Measurements from ENCODE around the gene LSM5.
"Not testable (repeated sequence)": the region's sequence is repeated elsewhere in the genome, so short reads cannot be mapped to it uniquely, and the experiment has no call there.

The LSM5 gene

DNA sequence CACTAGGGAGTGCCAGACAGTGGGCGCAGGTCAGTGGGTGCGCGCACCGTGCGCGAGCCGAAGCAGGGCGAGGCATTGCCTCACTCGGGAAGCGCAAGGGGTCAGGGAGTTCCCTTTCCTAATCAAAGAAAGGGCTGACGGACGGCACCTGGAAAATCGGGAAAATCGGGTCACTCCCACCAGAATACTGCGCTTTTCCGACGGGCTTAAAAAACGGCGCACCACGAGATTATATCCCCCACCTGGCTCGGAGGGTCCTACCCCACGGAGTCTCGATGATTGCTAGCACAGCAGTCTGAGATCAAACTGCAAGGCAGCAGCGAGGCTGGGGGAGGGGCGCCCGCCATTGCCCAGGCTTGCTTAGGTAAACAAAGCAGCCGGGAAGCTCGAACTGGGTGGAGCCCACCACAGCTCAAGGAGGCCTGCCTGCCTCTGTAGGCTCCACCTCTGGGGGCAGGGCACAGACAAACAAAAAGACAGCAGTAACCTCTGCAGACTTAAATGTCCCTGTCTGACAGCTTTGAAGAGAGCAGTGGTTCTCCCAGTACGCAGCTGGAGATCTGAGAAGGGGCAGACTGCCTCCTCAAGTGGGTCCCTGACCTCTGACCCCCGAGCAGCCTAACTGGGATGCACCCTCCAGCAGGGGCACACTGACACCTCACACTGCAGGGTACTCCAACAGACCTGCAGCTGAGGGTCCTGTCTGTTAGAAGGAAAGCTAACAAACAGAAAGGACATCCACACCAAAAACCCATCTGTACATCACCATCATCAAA is 25.4 kb downstream of the LSM5 start:
- ATAC-seq: not testable (repeated sequence)

DNA sequence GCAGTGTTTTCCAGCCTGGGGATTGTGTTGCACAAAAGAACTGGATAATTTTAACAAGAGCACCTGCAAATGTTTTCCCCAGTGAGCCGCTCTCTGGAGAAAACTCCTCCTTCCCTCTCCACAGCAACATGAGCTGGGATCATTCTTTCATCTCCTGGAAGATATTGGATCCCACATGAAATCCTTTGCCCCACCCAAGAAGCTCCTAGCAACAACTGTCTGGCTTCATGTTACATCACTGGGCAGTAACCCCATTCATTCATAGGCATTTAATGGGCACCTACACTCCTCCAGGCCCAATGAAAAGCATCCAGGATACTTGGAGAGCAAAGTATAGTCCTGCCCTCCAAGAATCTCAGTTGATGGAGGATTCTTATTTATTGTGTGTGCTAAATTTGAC is 27.2 kb downstream of the LSM5 start:
- no peak for ATAC-seq
- TF ChIP-seq GLIS3 (CRISPR knock-in tag; IDR thresholded peaks at IDR 0.05): no peak
- no peak for TF ChIP-seq RARB (CRISPR knock-in tag; IDR thresholded peaks at IDR 0.05)
- no peak for TF ChIP-seq TCF4 (CRISPR knock-in tag; IDR thresholded peaks at IDR 0.05; ENCODE audit: borderline replicate concordance)

DNA sequence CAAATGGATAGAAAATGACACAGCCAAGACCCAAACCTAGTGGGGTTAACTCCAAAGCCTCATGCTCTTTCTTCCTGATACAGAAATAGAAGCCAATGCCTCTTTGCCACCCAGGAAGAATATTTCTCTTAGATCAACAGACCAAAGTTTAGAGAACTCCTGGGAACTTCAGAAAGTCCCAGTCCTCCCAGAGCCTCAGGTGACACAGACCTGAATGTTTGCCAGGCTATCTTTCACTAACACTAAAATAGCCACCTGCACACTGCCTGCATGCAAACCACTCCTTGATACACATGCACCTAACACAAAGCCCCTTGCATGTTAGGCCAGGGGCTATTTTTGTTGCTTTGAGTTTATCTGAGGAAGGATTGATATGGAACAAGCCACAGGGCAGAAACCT is 27.7 kb downstream of the LSM5 start:
- no peak for ATAC-seq
- TF ChIP-seq, protein P1, sequence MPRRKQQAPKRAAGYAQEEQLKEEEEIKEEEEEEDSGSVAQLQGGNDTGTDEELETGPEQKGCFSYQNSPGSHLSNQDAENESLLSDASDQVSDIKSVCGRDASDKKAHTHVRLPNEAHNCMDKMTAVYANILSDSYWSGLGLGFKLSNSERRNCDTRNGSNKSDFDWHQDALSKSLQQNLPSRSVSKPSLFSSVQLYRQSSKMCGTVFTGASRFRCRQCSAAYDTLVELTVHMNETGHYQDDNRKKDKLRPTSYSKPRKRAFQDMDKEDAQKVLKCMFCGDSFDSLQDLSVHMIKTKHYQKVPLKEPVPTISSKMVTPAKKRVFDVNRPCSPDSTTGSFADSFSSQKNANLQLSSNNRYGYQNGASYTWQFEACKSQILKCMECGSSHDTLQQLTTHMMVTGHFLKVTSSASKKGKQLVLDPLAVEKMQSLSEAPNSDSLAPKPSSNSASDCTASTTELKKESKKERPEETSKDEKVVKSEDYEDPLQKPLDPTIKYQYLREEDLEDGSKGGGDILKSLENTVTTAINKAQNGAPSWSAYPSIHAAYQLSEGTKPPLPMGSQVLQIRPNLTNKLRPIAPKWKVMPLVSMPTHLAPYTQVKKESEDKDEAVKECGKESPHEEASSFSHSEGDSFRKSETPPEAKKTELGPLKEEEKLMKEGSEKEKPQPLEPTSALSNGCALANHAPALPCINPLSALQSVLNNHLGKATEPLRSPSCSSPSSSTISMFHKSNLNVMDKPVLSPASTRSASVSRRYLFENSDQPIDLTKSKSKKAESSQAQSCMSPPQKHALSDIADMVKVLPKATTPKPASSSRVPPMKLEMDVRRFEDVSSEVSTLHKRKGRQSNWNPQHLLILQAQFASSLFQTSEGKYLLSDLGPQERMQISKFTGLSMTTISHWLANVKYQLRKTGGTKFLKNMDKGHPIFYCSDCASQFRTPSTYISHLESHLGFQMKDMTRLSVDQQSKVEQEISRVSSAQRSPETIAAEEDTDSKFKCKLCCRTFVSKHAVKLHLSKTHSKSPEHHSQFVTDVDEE (CRISPR knock-in tag; IDR thresholded peaks at IDR 0.05): no peak
- TF ChIP-seq ZNF8 (CRISPR knock-in tag; IDR thresholded peaks at IDR 0.05) (no peak), ZNF70 (CRISPR knock-in tag; IDR thresholded peaks at IDR 0.05) (no peak), RARB (CRISPR knock-in tag; IDR thresholded peaks at IDR 0.05) (no peak), BACH2 (CRISPR knock-in tag; IDR thresholded peaks at IDR 0.05; ENCODE audit: borderline replicate concordance) (no peak), CSDC2 (CRISPR knock-in tag; IDR thresholded peaks at IDR 0.05) (no peak), OSR1 (CRISPR knock-in tag; IDR thresholded peaks at IDR 0.05) (no peak)
- TF ChIP-seq, protein P2, sequence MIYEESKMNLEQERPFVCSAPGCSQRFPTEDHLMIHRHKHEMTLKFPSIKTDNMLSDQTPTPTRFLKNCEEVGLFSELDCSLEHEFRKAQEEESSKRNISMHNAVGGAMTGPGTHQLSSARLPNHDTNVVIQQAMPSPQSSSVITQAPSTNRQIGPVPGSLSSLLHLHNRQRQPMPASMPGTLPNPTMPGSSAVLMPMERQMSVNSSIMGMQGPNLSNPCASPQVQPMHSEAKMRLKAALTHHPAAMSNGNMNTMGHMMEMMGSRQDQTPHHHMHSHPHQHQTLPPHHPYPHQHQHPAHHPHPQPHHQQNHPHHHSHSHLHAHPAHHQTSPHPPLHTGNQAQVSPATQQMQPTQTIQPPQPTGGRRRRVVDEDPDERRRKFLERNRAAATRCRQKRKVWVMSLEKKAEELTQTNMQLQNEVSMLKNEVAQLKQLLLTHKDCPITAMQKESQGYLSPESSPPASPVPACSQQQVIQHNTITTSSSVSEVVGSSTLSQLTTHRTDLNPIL (CRISPR knock-in tag; IDR thresholded peaks at IDR 0.05; ENCODE audit: low read depth): no peak
- TF ChIP-seq, protein P3, sequence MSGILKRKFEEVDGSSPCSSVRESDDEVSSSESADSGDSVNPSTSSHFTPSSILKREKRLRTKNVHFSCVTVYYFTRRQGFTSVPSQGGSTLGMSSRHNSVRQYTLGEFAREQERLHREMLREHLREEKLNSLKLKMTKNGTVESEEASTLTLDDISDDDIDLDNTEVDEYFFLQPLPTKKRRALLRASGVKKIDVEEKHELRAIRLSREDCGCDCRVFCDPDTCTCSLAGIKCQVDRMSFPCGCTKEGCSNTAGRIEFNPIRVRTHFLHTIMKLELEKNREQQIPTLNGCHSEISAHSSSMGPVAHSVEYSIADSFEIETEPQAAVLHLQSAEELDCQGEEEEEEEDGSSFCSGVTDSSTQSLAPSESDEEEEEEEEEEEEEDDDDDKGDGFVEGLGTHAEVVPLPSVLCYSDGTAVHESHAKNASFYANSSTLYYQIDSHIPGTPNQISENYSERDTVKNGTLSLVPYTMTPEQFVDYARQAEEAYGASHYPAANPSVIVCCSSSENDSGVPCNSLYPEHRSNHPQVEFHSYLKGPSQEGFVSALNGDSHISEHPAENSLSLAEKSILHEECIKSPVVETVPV (CRISPR knock-in tag; IDR thresholded peaks at IDR 0.05): no peak
- TF ChIP-seq, protein P4, sequence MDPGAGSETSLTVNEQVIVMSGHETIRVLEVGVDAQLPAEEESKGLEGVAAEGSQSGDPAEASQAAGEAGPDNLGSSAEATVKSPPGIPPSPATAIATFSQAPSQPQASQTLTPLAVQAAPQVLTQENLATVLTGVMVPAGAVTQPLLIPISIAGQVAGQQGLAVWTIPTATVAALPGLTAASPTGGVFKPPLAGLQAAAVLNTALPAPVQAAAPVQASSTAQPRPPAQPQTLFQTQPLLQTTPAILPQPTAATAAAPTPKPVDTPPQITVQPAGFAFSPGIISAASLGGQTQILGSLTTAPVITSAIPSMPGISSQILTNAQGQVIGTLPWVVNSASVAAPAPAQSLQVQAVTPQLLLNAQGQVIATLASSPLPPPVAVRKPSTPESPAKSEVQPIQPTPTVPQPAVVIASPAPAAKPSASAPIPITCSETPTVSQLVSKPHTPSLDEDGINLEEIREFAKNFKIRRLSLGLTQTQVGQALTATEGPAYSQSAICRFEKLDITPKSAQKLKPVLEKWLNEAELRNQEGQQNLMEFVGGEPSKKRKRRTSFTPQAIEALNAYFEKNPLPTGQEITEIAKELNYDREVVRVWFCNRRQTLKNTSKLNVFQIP (CRISPR knock-in tag; IDR thresholded peaks at IDR 0.05; ENCODE audit: borderline replicate concordance, low read depth): no peak

DNA sequence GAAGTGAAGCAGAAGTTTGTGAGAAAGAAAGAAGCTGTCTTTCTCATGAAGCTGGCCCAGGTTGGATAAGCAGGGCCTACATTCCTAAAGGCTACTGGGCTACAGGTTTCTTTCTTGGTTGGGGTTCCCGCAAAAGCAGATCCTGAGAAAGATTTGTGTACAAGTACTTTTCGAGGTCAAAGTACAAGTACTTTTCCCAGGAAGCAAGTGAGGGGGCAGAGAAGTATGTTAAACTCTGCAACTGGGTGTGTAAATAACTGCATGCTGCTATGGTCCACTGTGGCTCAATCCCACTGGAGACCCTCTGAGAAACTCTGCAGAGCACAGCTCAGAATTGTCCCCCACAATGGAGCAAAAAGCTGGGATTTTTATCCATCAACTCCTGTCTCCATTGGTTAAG is 28.7 kb downstream of the LSM5 start:
- no peak for ATAC-seq
- TF ChIP-seq BACH2 (CRISPR knock-in tag; IDR thresholded peaks at IDR 0.05; ENCODE audit: borderline replicate concordance): no peak
- TF ChIP-seq ZFP30 (CRISPR knock-in tag; IDR thresholded peaks at IDR 0.05): no peak
- TF ChIP-seq TOX (CRISPR knock-in tag; IDR thresholded peaks at IDR 0.05; ENCODE audit: borderline replicate concordance): no peak
- TF ChIP-seq, protein P4 (CRISPR knock-in tag; IDR thresholded peaks at IDR 0.05; ENCODE audit: borderline replicate concordance, low read depth): no peak
- no peak for TF ChIP-seq PPARA (CRISPR knock-in tag; IDR thresholded peaks at IDR 0.05; ENCODE audit: borderline replicate concordance)
- TF ChIP-seq ZFP3 (CRISPR knock-in tag; IDR thresholded peaks at IDR 0.05): no peak
- TF ChIP-seq ZNF70 (CRISPR knock-in tag; IDR thresholded peaks at IDR 0.05): no peak
- no peak for TF ChIP-seq SNAI2 (CRISPR knock-in tag; IDR thresholded peaks at IDR 0.05)
- TF ChIP-seq RARB (CRISPR knock-in tag; IDR thresholded peaks at IDR 0.05): no peak
- no peak for TF ChIP-seq ESRRG (CRISPR knock-in tag; IDR thresholded peaks at IDR 0.05)
- TF ChIP-seq, protein P5, sequence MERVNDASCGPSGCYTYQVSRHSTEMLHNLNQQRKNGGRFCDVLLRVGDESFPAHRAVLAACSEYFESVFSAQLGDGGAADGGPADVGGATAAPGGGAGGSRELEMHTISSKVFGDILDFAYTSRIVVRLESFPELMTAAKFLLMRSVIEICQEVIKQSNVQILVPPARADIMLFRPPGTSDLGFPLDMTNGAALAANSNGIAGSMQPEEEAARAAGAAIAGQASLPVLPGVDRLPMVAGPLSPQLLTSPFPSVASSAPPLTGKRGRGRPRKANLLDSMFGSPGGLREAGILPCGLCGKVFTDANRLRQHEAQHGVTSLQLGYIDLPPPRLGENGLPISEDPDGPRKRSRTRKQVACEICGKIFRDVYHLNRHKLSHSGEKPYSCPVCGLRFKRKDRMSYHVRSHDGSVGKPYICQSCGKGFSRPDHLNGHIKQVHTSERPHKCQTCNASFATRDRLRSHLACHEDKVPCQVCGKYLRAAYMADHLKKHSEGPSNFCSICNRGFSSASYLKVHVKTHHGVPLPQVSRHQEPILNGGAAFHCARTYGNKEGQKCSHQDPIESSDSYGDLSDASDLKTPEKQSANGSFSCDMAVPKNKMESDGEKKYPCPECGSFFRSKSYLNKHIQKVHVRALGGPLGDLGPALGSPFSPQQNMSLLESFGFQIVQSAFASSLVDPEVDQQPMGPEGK (CRISPR knock-in tag; IDR thresholded peaks at IDR 0.05; ENCODE audit: borderline replicate concordance): no peak
- no peak for TF ChIP-seq GLIS3 (CRISPR knock-in tag; IDR thresholded peaks at IDR 0.05)
- no peak for TF ChIP-seq ARNTL (CRISPR knock-in tag; IDR thresholded peaks at IDR 0.05; ENCODE audit: borderline replicate concordance, low read depth)
- no peak for TF ChIP-seq ISL1 (CRISPR knock-in tag; IDR thresholded peaks at IDR 0.05)
- TF ChIP-seq TCF4 (CRISPR knock-in tag; IDR thresholded peaks at IDR 0.05; ENCODE audit: borderline replicate concordance): no peak
- TF ChIP-seq ZC3H10 (CRISPR knock-in tag; IDR thresholded peaks at IDR 0.05): no peak
- no peak for TF ChIP-seq ZNF565 (CRISPR knock-in tag; conservative IDR thresholded peaks at IDR 0.05; ENCODE audit: low read depth)
- TF ChIP-seq, protein P2 (CRISPR knock-in tag; IDR thresholded peaks at IDR 0.05; ENCODE audit: low read depth): no peak
